Activated T-helper 17 cell treated with anti-CD3 and anti-CD28 coated beads, Interleukin-2, amount 50 U/mL, for 72 hours (primary cell): ENCODE data around the gene RSRC2. TPM values are rescaled to one million over a fixed set of nuclear protein-coding genes. Genes with fewer than 3 reads are reported as not detected.
A peak's percentile ranks its signal among the peaks of the same experiment; 100 is the strongest.
"Not testable (repeated sequence)": the region's sequence is repeated elsewhere in the genome, so short reads cannot be mapped to it uniquely, and the experiment has no call there.

ENCODE experiments used
- ATAC-seq: fragments of 150-1000 bp; cut with Tn5 transposase; replicated peaks from 2 replicates; pipeline ENCODE4 v1.10.0; 2021; ENCODE audit warnings: mild to moderate bottlenecking, moderate library complexity
- H3K27ac Mint-ChIP-seq: one replicate; pipeline ENCODE4 v1.8.0; 2022; ENCODE audit warnings: mixed read lengths
- H3K27me3 Mint-ChIP-seq: one replicate; pipeline ENCODE4 v1.8.0; 2022; ENCODE audit warnings: mixed read lengths
- H3K36me3 Mint-ChIP-seq: one replicate; pipeline ENCODE4 v1.8.0; 2022; ENCODE audit warnings: low read depth, mild to moderate bottlenecking, mixed read lengths
- H3K4me1 Mint-ChIP-seq: one replicate; pipeline ENCODE4 v1.8.0; 2022; ENCODE audit warnings: mixed read lengths
- H3K4me3 Mint-ChIP-seq: one replicate; pipeline ENCODE4 v1.8.0; 2022; ENCODE audit warnings: mild to moderate bottlenecking, mixed read lengths
- H3K9me3 Mint-ChIP-seq: one replicate; pipeline ENCODE4 v1.8.0; 2022; ENCODE audit warnings: mixed read lengths
- total RNA-seq, 2 donors: library from RNA; stranded (reverse); gene quantifications; one replicate each; pipeline ENCODE4 v1.2.3, GENCODE V29; 2022

The RSRC2 gene
- total RNA-seq, 2 donors from 2014 or later, result 103 to 110 TPM

DNA sequence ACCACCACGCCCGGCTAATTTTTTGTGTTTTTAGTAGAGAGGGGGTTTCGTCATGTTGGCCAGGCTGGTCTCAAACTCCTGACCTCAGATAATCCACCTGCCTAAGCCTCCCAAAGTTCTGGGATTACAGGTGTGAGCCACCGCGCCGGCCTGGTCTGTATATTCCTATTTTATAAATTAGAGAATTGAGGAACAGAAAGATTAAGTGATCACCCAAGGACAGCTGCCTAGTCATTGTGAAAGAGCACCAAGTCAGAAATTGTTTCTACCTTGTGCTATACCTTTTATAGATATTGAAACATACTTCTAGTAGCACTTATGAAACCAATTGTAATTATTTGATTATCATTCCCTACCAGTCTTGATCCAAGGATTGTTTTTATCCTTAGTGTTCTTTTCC lies 2.3 kb upstream of the RSRC2 start:
- H3K36me3 Mint-ChIP-seq, result no peaks in the 10 kb centered on the region
- no peaks in the 10 kb centered on the region for H3K27me3 Mint-ChIP-seq
- ATAC-seq, result no peak
- no peak overlapping the region for H3K4me3 Mint-ChIP-seq
- no peaks in the 10 kb centered on the region for H3K9me3 Mint-ChIP-seq
- peaks cover 4% of the 10 kb centered on the region for H3K4me1 Mint-ChIP-seq
- H3K27ac Mint-ChIP-seq, result no peak overlapping the region

- Mint-ChIP-seq H3K27me3 (no peaks in the 10 kb centered on the region), H3K4me3 (no peak overlapping the region), H3K9me3 (no peaks in the 10 kb centered on the region), H3K27ac (no peak overlapping the region), H3K4me1 (peaks cover 6% of the 10 kb centered on the region), H3K36me3 (no peaks in the 10 kb centered on the region)
- no peak for ATAC-seq
These were observed 1.8 kb upstream of the RSRC2 start for GRCh38 chr12:122528582-122528981.

DNA sequence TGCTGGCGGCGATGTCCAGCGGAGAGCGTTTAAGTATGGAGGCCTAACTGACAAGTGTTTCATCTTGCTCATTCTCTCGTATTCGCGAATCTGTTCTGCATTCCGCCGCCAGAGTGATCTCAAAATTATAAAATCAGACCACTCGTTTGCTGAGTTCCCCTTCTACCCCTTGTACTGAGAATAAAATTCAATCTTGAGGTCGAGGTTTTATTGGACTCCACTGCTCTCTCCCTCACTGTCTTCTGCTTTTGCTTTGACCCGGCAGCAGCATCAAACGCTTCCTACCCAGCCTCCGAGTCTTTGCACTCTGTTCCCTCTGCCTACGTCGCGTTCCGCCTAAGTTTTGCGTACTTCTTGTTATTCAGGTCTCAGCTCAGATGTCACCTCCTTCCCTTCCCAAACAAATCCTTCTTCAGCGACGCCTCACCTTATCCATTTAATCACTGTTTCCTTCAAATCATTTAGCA lies 775 bp upstream of the RSRC2 start:
- no peak overlapping the region for H3K4me3 Mint-ChIP-seq
- no peak for ATAC-seq
- no peak overlapping the region for H3K27ac Mint-ChIP-seq
- H3K4me1 Mint-ChIP-seq, result peaks cover 11% of the 10 kb centered on the region
- H3K9me3 Mint-ChIP-seq, result no peaks in the 10 kb centered on the region
- no peaks in the 10 kb centered on the region for H3K27me3 Mint-ChIP-seq
- no peaks in the 10 kb centered on the region for H3K36me3 Mint-ChIP-seq

DNA sequence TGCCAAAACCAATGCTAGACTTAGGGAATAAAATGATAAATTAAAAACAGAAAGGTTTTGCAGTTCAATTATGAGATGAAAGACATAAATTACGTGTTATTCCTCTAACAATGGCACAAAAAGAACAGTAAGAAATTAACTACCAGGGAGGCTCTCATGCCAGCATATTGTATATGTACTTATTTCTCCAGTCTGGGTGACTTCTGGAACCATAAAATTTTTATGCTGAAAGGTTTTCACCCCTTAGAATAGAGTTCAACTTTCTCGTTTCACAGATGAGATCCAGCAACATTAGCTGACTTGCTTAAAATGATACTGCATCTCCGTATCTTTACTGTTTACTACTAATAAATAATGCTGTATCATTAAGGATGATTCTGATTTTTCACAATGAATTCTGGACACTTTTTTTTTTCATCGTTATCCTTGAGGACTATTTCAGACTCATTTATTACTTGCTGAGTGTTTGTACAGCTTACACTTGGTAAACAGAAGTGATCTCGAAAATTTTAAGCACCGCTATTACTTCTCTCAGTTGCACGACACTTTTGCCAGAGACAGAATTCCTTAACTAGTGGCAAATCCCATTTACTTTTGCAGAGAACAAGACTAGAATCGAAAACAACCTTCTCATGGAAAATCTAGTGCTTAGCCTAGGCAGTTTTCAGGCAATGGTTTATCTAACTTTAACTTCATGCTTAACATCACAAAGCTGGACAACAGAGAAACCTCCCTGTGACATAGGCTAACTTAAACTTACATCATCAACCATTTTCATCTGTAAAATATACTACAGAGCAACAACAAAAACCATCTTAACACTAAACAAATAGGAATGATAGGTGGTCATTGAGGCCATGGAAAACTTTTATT lies 2.7 kb downstream of the RSRC2 start:
- H3K9me3 Mint-ChIP-seq, result no peaks in the 10 kb centered on the region
- ATAC-seq, result no peak
- H3K36me3 Mint-ChIP-seq, result no peaks in the 10 kb centered on the region
- peaks cover 23% of the 10 kb centered on the region for H3K4me1 Mint-ChIP-seq
- no peak overlapping the region for H3K27ac Mint-ChIP-seq
- no peaks in the 10 kb centered on the region for H3K27me3 Mint-ChIP-seq
- no peak overlapping the region for H3K4me3 Mint-ChIP-seq

DNA sequence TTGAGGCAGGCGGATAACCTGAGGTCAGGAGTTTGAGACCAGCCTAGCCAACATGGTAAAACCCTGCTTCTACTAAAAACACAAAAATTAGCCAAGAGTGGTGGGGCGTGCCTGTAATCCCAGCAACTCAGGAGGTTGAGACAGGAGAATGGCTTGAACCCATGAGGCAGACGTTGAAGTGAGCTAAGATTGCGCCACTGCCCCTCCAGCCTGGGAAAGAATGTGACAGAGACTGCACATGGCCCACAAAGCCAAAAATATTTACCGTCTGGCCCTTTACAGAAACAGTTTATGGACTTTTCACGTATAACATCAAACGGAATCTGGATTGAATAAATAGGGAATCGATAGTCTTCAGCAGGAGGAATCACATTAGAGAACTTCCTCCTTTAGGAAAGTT lies 3.5 kb downstream of the RSRC2 start:
- H3K4me1 Mint-ChIP-seq, result peaks cover 23% of the 10 kb centered on the region
- ATAC-seq, result no peak
- no peak overlapping the region for H3K27ac Mint-ChIP-seq
- no peaks in the 10 kb centered on the region for H3K36me3 Mint-ChIP-seq
- H3K9me3 Mint-ChIP-seq, result no peaks in the 10 kb centered on the region
- no peak overlapping the region for H3K4me3 Mint-ChIP-seq
- no peaks in the 10 kb centered on the region for H3K27me3 Mint-ChIP-seq

GRCh38 chr12:122520676-122521075 lies 6.1 kb downstream of the RSRC2 start:
- Mint-ChIP-seq H3K9me3 (no peaks in the 10 kb centered on the region), H3K36me3 (no peaks in the 10 kb centered on the region), H3K4me1 (peaks cover 23% of the 10 kb centered on the region), H3K27ac (peak overlapping the region; percentile 23), H3K27me3 (no peaks in the 10 kb centered on the region), H3K4me3 (no peak overlapping the region)
- ATAC-seq, result no peak

- Mint-ChIP-seq H3K9me3 (no peaks in the 10 kb centered on the region), H3K27me3 (no peaks in the 10 kb centered on the region), H3K4me1 (peaks cover 22% of the 10 kb centered on the region), H3K36me3 (no peaks in the 10 kb centered on the region), H3K27ac (no peak overlapping the region), H3K4me3 (no peak overlapping the region)
- ATAC-seq, result no peak
These were observed 7.3 kb downstream of the RSRC2 start for GRCh38 chr12:122519418-122519817.

DNA sequence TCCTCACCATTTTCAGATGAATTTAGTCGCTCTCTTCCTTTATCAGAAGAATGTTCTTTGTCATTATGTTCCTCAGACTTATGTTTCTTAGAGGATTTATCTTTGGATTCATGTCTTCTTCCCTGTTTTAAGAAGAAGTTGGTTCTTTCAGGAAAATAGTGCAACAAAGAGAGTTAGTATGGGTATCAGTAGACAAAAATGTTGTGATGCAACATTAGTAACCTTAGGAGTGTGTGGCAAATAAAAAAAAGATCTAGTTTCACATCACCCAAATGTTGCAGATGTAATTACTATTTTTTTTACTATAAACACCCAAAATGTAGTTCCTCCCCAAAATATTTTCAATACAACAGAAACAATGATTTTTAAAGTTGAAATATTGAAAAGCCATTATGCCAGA lies 7.8 kb downstream of the RSRC2 start:
- H3K9me3 Mint-ChIP-seq, result no peaks in the 10 kb centered on the region
- peaks cover 18% of the 10 kb centered on the region for H3K4me1 Mint-ChIP-seq
- H3K27me3 Mint-ChIP-seq, result no peaks in the 10 kb centered on the region
- no peaks in the 10 kb centered on the region for H3K36me3 Mint-ChIP-seq
- H3K4me3 Mint-ChIP-seq, result peak overlapping the region; percentile 8
- no peak overlapping the region for H3K27ac Mint-ChIP-seq
- no peak for ATAC-seq

DNA sequence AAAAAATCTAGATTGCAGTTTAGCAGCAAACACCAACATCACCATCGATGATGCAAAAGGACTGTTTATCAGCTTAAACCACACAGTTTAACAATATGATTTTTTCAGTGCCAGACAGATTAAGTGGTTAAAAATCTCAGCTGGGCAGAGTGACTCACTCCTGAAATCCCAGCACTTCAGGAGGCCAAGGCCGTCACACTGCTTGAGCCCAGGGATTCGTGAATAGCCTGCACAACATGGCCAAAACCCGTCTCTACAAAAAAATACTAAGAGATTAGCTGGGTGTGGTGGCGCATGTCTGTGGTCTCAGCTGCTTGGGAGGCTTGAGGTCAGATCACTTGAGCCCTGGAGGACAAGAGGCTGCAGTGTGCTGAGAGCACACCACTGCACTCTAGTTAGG lies 8.9 kb downstream of the RSRC2 start:
- no peaks in the 10 kb centered on the region for H3K36me3 Mint-ChIP-seq
- no peaks in the 10 kb centered on the region for H3K27me3 Mint-ChIP-seq
- ATAC-seq, result peak; percentile 78
- H3K27ac Mint-ChIP-seq, result peak overlapping the region; percentile 56
- H3K9me3 Mint-ChIP-seq, result no peaks in the 10 kb centered on the region
- peak overlapping the region; percentile 8 for H3K4me3 Mint-ChIP-seq
- H3K4me1 Mint-ChIP-seq, result peaks cover 12% of the 10 kb centered on the region

- Mint-ChIP-seq H3K9me3 (no peaks in the 10 kb centered on the region), H3K4me3 (no peak overlapping the region), H3K27me3 (no peaks in the 10 kb centered on the region), H3K27ac (peak overlapping the region; percentile 56), H3K4me1 (peaks cover 12% of the 10 kb centered on the region), H3K36me3 (no peaks in the 10 kb centered on the region)
- ATAC-seq, result no peak
These were observed 10.0 kb downstream of the RSRC2 start for GRCh38 chr12:122516544-122517361.

DNA sequence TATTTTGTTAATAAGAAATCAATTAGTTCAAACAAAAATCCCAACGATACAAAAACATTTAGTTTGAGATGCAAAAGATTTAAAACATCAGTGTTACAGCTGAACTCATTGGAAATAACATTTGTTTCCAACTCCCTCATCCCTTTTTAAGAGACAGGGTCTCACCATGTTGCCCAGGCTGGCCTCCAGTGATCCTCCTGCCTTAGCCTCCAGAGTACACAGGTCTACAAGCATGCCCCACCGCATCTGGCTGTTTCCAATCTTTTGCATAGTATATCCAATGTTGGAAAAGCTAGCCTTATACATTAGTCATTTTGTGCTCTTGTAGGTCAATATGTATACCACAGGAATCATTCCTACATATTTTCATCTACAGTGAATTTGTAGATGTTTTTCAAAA lies 11.5 kb downstream of the RSRC2 start:
- Mint-ChIP-seq H3K9me3 (no peaks in the 10 kb centered on the region), H3K4me3 (no peak overlapping the region), H3K27ac (no peak overlapping the region), H3K27me3 (no peaks in the 10 kb centered on the region), H3K36me3 (no peaks in the 10 kb centered on the region), H3K4me1 (peaks cover 3% of the 10 kb centered on the region)
- no peak for ATAC-seq

GRCh38 chr12:122513660-122514059 lies 13.1 kb downstream of the RSRC2 start:
- H3K36me3 Mint-ChIP-seq, result no peaks in the 10 kb centered on the region
- no peaks in the 10 kb centered on the region for H3K9me3 Mint-ChIP-seq
- no peak overlapping the region for H3K4me3 Mint-ChIP-seq
- H3K27me3 Mint-ChIP-seq, result no peaks in the 10 kb centered on the region
- no peaks in the 10 kb centered on the region for H3K4me1 Mint-ChIP-seq
- no peak for ATAC-seq
- no peak overlapping the region for H3K27ac Mint-ChIP-seq

DNA sequence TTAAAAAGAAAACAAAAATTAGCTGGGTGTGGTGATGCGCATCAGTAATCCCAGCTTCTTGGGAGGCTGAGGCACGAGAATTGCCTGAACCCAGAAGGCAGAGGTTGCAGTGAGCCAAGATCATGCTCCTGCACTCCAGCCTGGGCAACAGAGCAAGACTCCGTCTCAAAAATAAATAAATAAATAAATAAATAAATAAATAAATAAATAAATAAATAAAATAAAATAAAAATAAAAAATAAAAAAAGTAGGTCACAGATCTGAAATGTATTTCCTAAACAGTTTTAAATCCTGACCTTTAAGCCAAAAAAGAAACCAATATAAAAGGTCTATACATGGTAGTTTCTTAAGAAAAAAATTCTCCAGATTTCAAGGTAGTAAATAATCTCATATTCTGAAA lies 13.7 kb downstream of the RSRC2 start:
- ATAC-seq, H3K27me3 Mint-ChIP-seq, H3K9me3 Mint-ChIP-seq, H3K4me3 Mint-ChIP-seq, H3K27ac Mint-ChIP-seq, H3K4me1 Mint-ChIP-seq, H3K36me3 Mint-ChIP-seq: not testable (repeated sequence)

GRCh38 chr12:122508163-122508562 lies 18.6 kb downstream of the RSRC2 start:
- Mint-ChIP-seq H3K9me3 (no peaks in the 10 kb centered on the region), H3K27me3 (no peaks in the 10 kb centered on the region), H3K4me1 (peaks cover 5% of the 10 kb centered on the region), H3K36me3 (peaks cover 12% of the 10 kb centered on the region), H3K27ac (no peak overlapping the region), H3K4me3 (no peak overlapping the region)
- ATAC-seq, result no peak

GRCh38 chr12:122506393-122506938 lies 20.3 kb downstream of the RSRC2 start:
- H3K27ac Mint-ChIP-seq, result peak overlapping the region; percentile 49
- no peak overlapping the region for H3K4me3 Mint-ChIP-seq
- H3K9me3 Mint-ChIP-seq, result no peaks in the 10 kb centered on the region
- ATAC-seq, result no peak
- peaks cover 25% of the 10 kb centered on the region for H3K36me3 Mint-ChIP-seq
- peaks cover 13% of the 10 kb centered on the region for H3K4me1 Mint-ChIP-seq
- no peaks in the 10 kb centered on the region for H3K27me3 Mint-ChIP-seq
